Stromal cell of bone marrow (primary cell): ENCODE results near the gene SLC24A3.
"Not testable (repeated sequence)": the region's sequence is repeated elsewhere in the genome, so short reads cannot be mapped to it uniquely, and the experiment has no call there.

Experiments used
- DNase-seq: peaks from one replicate; pipeline ENCODE4 v3.0.0-alpha.2; 2012; ENCODE audit warnings: low read depth

The SLC24A3 gene

DNA sequence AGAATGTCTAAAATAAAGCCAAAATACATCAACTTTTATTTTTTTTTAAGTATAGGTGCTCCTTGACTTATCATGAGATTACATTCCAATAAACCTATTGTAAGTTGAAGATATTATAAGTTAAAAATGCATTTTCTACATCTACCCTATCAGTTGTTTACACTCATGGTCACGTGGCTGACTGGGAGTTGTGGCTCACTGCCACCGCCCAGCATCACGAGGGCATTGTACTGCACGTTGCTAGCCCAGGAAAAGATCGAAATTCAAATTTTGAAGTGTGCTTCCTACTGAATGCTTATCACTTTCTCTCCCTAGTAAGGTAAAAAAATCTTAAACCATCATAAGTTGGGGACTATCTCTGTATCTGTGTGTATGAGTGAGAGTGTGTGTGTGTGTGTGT is 419.0 kb downstream of the SLC24A3 start:
- no peak for DNase-seq

DNA sequence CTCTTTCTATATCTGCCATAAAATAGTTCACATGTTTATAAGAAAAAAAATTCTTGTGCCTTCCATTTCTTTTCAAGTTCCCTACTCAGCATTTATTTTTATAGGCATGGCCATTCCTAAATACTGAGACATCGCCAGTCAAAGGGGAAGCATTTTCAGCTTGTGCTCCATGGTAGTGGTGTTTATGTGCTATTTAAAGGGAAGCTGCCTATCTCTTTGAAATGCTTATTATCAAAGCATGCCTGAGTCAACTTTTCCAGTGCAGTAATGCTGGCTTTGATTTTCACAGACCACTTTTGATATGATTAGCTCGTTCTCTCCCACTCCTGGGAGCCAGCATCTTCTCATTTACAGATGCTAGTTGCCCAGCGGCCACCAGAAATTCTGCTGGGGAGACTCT is 421.5 kb downstream of the SLC24A3 start:
- DNase-seq = peak; percentile 8

DNA sequence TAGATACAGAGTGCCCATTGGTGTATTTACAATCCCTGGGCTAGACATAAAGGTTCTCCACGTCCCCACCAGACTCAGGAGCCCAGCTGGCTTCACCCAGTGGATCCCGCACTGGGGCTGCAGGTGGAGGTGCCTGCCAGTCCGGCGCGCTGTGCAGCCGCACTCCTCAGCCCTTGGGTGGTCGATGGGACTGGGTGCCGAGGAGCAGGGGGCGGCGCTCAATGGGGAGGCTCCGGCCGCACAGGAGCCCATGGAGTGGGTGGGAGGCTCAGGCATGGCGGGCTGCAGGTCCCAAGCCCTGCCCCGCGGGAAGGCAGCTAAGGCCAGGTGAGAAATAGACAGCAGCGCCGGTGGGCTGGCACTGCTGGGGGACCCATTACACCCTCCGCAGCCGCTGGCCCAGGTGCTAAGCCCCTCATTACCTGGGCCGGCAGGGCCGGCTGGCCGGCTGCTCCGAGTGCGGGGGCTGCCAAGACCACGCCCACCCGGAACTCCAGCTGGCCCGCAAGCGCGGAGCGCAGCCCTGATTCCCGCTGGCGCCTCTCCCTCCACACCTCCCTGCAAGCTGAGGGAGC is 427.1 kb downstream of the SLC24A3 start:
- DNase-seq = not testable (repeated sequence)

DNA sequence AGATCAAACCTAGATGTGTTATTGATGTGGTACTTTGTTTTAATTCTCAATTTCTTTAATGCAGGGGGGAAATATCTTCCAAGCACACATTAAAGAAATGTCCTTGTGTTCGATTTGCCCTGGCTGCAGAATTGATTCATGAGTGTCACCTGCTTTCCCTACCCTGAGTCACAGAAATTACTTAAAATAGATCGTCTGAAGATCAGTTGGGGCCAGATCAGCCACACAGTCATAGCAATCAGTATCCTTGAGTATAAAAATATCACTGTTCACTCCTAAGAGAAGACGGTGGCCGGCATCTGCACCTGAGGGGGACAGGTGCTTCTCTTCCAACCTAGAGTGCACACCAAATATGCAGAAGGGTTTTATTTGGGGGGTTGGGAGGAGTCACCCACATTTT is 430.4 kb downstream of the SLC24A3 start:
- no peak for DNase-seq

DNA sequence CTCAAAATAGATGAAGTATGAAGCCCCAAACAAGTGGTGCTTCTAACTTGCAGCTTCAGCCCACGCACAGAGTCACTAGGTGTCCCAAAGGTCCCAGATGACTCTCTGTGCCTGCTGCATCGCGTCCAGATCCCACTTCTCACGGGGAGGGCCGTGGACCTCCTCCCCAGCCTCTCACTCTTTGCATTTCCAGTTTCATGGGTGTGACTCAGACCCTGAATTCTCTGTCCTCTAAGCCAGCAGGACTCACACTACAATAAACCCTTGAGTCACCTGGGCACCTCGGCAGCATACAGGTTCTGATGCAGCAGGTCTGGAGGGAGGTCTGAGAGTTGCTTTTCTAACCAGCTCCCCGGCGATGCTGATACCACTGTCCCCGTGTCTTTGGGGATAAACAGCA is 431.6 kb downstream of the SLC24A3 start:
- DNase-seq = no peak

DNA sequence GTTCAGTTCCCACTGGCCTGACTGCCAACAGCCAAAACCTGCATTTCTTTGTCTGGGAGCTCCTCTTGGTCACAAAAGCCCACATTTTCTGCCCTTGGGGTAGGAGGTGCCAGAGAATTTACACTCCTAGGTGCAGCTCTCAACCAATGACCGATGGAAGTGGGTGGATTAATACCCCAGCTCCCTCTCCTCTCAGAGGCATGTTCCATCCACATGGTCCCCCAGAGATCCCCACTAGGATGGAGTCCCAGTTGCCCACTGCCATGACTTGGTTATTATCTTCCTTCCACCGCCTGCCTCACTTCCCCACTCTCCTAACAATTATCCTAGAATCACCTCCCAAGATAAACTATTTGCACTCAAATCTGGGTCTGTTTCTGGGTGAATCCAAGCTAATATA is 434.5 kb downstream of the SLC24A3 start:
- DNase-seq = no peak

DNA sequence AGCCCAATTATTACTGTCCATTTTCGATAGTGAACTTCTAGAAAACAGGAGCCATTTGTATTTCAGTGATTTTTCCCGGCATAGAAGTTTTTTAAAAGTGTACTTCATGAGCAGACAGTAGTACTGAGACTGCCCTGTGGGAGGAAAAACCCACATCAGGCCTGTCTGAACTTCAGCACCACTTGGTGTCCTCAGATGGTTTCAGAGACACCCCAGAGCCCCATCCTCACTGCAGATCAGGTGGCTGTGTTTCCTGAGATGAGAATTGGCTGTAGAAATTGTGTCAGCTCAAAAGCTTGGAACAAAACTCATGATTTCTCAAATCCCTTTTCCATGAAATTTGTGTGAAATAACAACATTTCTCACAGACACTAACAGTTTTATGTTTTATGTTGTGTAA is 435.6 kb downstream of the SLC24A3 start:
- no peak for DNase-seq

DNA sequence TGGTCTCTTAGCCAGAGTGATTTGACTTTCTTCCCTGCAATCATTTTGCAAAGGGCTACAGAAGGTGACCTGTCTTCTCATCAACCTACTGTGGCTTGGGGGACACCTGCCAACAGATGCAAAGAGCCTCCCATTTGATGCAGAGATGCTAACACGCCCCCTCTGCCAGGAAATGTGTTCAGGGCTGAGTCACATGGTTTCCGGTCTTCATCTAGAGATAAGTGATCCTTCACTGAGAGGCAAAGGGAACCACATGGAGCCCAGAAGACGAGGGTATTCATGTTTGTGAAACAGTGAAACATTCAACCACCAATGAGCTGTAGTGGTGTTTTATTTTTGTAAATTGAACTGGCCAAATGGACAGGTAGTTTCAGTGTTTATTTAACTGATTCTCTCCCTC is 436.6 kb downstream of the SLC24A3 start:
- no peak for DNase-seq

DNA sequence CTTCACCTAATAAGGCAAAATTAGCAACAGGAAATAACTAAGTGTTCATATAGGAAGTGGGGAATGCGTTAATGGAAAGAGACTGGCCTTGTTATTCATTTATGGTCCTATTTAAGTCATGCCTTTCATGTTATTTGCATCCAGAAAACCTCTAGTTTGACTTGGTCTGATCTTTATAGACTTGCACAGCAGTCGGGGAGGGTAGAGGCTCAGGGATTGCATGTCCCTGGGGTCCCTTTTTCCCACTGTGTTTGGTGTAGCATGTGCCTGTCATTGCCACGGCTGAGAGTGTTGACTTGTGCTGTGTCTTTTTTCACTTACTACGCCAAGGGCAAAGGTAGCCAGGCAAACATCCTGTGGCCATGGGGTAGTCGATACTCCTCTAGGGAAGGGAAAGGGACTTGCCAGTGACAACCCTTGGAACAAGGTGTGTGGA is 440.2 kb downstream of the SLC24A3 start:
- DNase-seq = no peak

DNA sequence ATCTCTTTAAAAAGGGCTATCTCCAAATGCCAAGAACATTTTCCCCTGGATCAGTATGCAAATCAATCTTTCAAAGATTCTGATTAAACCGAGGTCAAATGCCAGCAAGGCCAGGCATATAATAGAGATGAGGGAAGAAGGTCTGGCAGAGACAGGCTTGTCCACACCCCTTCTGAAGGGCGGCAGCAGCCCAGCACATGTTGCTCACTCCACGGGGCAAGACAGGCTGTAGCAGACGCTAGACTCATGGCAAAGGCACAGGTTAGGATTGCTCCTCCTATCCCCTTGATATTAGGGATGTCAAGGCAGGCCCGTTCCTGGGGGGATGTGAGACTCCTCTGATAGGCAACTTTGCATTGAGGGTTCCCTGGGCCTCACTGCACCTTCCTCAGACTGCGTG is 440.9 kb downstream of the SLC24A3 start:
- no peak for DNase-seq

DNA sequence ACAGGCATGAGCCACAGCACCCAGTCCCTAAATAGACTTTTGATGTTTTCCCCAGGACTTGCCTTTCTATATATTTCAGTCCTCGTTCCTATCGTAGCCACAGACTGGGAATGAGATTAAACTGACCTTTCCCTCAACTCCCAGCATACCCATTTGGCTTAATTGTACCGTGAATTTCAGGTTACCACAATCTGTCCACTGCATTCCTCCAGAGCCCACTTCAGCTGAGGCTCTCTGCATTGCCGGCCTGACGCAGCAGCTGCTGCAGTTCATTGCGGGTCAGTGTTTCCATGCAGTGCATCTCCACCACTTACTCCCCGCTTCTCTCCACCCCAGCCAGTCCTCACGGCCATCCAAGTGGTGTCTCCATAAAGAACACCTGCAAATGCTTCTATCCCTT is 442.5 kb downstream of the SLC24A3 start:
- no peak for DNase-seq

DNA sequence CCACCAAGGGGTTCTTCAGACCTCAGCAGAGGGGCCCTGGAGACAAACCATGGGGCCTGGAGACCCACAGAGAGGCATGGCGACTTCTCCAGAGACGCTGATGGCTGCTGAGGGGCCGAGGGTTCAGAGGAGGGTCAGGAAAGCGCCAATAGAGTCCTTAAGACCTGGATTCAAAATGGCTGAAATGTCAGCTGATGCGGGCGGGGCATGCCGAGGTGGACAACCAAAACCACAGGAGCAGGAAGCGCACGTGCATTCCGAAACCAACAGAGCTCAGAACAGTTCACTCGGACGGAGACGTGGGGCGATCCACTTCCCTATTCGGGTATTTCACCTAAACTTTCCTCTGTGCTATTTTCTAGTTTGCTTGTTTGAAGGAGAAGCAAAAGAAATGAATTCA is 445.7 kb downstream of the SLC24A3 start:
- DNase-seq = no peak

DNA sequence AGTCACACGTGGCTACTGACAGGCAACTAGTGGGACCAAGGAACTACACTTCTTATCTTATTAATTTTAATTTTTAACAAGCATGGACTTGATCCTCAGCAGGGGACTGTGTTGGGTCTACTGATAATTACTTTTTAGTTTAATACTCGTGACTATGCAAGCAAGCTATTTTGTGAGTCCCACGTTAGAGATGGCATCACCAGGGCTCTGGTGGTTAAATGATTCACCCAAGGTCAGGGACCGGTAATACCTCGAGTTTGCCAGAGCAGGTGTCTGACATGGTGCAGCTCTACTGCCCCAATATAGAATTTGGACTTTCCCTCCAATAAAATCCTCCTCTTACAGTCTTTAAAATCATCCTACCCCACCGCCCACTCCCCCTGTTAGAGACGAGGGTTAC is 447.0 kb downstream of the SLC24A3 start:
- DNase-seq = no peak

DNA sequence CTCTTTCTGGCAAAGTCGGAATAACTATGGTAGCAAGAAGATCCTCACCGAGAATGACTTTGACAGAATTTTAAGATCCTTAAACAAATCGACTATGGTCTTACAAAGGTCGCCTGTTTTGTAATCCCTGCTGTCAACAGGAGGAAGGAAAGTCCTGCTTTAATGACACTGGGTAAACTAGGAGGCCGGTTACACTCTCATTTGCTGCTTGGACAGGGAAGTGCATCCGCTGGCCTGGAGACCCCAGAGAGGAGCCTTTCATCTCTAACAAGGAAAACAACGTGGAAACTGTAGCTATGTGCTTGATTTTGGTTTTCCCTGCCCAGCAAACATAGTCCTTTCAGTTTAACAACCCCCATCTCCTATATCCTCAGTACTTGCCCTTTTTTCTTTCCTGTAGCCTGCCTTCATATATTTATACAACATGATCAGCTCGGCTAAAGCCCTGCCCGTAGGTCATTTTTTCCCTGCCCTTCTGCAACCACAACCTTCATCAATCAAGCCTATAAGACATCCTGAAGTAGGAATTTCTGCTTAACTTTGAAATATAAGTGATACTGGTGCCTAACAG is 448.5 kb downstream of the SLC24A3 start:
- no peak for DNase-seq

DNA sequence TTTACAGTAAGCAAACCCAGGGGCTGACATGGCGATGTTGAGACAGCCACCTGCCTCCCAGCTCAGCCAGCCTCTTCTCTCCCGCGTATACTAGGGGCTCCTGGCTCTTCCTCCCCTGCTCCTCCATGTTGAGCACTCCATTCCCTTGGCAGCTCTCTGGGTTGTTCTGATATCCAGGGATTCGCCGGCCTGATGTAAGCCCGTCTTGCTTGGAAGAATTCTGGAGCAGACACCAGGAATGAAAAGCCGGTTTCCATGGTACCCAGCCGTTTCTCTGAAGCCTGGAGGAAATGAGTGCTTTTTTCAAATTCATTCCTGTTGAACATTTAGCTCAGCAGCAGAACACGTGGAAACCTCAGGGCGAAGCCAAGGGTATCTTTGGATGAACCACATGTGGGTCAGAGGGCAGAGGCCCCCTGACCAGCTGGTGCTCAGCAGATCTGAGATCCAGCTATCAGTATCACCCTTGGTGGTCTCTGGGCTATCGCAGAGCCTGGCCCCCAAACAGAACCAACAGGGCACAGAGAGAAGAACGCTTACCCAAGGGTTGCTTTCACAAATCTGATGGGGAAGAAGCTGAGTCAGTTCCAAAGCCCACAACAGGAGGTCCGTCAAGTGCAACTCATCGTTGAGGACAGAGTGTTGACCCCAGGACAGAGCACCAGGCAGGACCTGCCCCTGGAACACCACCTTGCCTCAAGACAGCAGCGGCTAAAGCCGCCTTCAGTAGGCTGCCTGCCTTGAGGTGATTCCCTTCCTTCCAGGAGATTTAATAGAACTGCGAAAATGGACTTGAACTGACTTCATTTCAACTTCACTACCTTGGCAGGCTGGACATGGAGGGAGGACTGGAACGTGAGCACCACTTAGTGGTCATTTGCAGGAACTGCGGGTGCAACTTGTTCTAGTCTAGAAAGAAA is 449.5 kb downstream of the SLC24A3 start:
- peak; percentile 44 for DNase-seq

DNA sequence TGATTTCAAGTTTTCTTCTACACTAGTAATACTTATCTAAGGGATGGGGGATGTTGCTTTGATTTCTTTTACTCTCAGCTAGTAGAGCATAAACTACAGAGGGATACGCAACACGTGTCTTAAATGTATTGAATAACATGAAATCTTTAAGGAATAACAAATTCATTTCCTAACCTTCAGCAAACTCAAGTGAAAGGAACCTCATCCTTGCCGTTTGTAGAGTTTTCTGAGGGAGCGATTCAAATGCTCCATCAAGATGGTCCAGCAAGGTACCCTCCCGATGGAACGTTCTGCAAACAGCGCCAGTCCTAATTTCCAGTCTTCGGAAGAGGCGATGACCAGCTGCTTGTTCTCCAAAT is 450.2 kb downstream of the SLC24A3 start:
- no peak for DNase-seq

DNA sequence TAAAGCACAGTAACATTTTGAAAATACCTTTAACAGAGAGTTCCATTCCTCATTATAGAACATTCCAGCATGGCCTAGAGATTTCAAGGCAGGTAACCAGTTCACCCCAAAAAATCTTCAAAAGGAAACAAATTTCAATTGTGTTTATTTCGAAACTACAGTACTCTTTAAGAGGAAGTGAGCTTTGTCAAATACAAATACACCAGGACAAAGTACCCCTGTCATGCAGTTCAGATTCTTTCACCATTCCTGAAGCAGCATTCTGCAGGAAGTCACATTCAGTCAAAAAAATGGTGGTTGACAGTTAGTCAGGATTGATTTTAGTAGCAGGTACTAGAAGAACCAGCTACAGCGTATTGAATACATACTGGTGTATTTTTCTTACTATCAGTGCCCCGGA is 456.0 kb downstream of the SLC24A3 start:
- no peak for DNase-seq

DNA sequence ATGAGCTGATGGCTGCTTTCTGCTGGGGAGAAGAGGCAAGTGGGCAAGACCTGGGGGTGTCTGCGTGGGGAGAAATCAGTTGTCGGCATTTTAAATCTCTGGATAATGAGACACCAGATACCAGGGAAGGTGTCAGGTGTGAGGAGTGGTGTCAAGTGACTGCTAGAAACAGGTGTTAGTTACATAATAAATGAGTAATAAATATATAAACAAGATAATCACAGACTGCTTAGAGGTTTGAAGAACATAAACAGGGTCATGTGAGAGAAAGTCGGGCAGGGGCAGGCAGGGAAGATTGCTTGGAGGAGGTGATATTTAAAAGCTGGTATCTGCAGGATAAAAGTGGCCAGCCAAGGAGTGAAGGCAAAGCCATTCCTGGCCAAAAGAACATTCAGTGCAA is 458.4 kb downstream of the SLC24A3 start:
- no peak for DNase-seq

DNA sequence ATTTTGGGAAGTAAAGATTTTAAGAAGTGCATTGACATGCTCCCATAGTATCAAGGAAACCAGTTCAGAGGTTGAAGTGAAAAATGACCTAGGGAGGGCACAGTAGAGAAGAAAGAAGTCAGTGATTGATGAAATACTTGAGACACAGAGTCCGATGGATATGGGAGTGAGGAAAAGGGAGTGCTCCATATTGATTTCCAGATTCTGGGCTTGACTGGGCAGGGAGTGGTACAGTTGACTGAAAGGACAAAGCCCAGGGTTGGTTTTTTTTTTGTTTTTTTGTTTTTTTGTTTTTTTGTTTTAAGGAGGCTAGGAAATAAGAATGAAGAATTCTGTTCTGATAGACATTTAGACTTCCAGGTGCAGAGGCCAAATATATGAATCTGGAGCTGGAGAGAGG is 458.9 kb downstream of the SLC24A3 start:
- no peak for DNase-seq

DNA sequence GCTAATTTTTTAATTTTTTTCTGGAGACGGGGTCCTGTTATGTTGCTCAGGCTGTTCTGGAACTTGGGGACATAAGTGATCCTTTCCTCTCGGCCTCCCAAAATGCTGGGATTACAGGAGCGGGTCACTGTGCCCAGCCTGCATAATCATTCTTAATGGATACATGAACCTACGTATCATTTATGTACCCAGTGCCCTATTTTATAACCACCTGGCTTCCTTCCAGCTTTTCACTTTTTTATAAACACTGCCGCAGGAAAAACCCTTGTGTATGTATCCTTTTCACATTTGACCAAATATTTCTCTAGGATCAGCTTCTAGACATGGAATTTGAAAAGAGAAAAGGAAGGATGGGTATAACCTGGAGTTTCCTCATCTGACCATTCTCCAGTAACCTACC is 460.1 kb downstream of the SLC24A3 start:
- DNase-seq = no peak

DNA sequence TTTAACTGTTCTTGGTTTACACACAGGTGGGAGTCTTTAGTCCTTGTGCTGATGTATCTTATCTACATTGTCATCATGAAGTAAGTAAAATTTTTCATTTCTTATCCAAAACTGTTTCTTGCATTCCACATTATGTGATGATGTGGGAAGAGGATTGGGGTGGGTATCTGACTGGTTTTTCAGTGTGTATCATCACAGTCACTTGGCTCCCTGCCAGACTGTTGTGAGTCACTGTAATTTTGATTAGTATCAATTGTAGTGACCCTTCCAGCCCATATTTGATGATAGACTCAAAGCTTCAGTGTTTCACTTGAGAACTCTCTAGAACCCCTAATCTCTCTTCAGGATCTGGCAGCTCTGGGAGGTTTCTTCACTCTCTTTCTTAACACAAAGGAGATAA is 461.1 kb downstream of the SLC24A3 start:
- DNase-seq = no peak

DNA sequence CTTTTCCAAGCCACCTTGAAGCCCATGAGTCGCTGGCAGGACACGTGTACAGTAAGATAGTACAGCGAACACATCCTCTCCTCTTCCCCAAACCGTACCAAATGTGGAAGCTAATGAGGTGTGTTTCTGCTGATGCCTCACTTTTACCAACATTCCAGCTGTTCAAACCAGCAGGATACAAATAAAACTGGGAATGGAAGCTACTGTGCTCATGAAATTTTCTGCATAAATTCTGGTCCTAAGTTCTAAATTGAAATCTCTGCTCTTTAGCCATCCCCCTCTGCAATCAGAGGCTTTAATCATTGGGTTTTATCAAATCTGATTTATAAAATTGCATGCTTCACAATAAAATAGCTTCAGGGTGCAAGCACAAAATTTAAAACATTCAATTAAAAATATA is 463.8 kb downstream of the SLC24A3 start:
- no peak for DNase-seq

DNA sequence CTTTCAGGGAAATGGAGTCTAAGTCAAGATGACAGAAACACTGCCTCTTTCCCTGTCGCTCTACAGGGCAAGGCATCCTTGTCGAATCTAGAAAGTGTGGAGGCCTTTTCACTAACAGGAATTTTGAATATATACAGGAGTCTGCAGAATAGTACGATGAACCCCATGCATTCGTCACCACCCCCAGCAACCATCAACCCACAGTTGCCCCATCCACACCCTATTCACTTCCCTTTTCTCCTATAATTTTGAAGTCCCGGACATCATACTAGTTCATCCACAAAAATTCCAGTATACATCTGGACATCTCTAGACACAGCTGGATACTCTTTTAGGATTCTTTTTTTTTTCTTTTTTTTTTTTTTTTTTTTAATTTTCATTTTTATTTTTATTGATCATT is 464.9 kb downstream of the SLC24A3 start:
- no peak for DNase-seq

DNA sequence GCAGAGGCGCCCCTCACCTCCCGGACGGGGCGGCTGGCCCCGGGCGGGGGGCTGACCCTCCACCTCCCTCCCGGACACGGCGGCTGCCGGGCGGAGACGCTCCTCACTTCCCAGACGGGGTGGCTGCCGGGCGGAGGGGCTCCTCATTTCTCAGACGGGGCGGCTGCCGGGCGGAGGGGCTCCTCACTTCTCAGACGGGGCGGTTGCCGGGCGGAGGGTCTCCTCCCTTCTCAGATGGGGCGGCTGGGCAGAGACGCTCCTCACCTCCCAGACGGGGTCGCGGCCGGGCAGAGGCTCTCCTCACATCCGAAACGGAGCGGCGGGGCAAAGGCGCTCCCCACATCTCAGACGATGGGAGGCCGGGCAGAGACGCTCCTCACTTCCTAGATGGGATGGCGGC is 466.1 kb downstream of the SLC24A3 start:
- DNase-seq = not testable (repeated sequence)
